GM12874 (cell line): ENCODE results near the gene FAM174C.

ENCODE experiments used
- CTCF ChIP-seq: IDR thresholded peaks from 2 replicates; pipeline ENCODE4 v1.5.1; 2011; ENCODE audit warnings: low read depth, mild to moderate bottlenecking, control low read depth, low read length, moderate library complexity; ENCODE audit not compliant: insufficient read depth

The FAM174C gene

GRCh38 chr19:1272423-1273262 lies 2.7 kb upstream of the FAM174C start:
- no peak for TF ChIP-seq CTCF

- TF ChIP-seq CTCF = no peak
These were observed 1.9 kb upstream of the FAM174C start for GRCh38 chr19:1273263-1274041.

GRCh38 chr19:1274081-1274851 lies 1.1 kb upstream of the FAM174C start:
- no peak for TF ChIP-seq CTCF

GRCh38 chr19:1274852-1275259 lies 474 bp upstream of the FAM174C start:
- TF ChIP-seq CTCF = no peak

- TF ChIP-seq CTCF = no peak
These were observed 772 bp downstream of the FAM174C start for GRCh38 chr19:1275976-1276627.

GRCh38 chr19:1276628-1277022 lies 1.3 kb downstream of the FAM174C start:
- TF ChIP-seq CTCF = no peak
